Left cardiac atrium (tissue), 4 donors: ENCODE results near the gene RSPH1. TPM values are rescaled to one million over a fixed set of nuclear protein-coding genes. Genes with fewer than 3 reads are reported as not detected.
A peak's percentile ranks its signal among the peaks of the same experiment; 100 is the strongest.

Source experiments
- ATAC-seq, 2 donors: fragments of 200-7000 bp; cut with Tn5 transposase; one replicate each; pipeline ENCODE4 v1.9.1; 2020; ENCODE audit warnings: mild to moderate bottlenecking in 2 of 2, moderate library complexity in 2 of 2
- DNase-seq: peaks from one replicate; pipeline ENCODE4 v3.0.0-alpha.2; 2020
- intact Hi-C, 2 donors: fragments of 100-400 bp; cut with DNase I; formaldehyde crosslinking; loops; one replicate each; pipeline versions ENCODE4 v1.14.1 to v1.15.1; 2022 to 2023
- total RNA-seq, 2 donors: library from RNA; stranded (reverse); fragmentation: NEBNext Ultra II Directional; extraction: Animal tissue kit (Norgen Biotek cat#: 25700); gene quantifications; one replicate each; pipeline ENCODE4 v1.2.1, GENCODE V29; 2021
- donor health status: DM: no; HTN: yes; CAD: no.
- donor health status: DM: no; HTN: yes; CAD: no; lungs with severe emphysema.
- donor health status: DM: yes; HTN: yes; CAD: no.
- donor health status: Dilated cardiomyopathy.

The RSPH1 gene
- total RNA-seq, 2 donors from 2014 or later: not detected

DNA sequence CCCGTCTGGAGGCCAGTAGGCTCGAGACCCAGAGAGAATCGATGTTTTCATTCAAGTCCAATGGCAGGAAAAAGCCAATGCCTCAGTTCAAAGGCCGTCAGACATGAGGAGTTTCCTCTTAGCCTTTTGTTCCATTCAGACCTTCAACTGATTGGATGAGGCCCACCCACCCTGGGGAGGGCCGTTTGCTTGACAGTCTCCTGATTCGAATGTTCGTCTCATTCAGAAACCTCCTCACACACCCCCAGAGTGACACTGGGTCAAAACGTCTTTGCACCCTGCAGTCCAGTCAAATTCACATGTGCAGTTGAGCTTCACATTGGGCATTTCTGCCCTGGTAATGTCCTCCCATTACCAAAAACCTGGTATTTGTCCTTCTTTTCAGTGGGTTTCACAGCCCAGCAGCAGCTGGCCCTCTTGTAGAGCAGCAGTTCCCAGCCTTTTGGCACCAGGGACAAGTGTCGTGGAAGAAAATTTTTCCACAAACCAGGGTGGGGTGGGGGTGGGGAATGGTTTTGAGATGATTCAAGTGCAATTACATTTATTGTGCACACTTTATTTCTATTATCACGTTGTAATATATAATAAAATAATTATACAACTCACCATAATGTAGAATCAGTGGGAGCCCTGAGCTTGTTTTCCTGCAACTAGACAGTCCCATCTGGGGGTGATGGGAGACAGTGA, 40.1 kb downstream of the RSPH1 start:
- ATAC-seq (no peak), DNase-seq (no peak)
- intact Hi-C loops: no loop called here

DNA sequence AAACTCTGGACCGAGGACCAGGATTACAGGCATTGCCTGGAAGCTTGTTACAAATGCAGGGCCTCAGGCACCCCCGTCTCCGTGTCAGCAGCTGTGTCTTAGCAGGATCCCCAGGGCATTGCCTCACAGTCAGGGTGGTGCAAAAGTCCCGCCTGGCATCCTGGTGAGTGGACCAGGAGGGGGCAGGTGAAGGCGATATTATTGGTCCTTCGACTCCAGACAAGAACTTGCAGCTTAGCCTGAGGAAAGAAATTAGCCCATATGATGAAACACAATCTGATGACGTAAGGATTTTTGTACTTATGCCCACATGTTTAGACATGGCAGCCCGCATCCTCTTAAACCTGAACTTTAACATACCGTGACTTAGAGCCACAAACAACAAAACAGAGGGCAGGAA, 40.8 kb downstream of the RSPH1 start:
- ATAC-seq (peak in 1 of 2 donors; percentile 54), DNase-seq (no peak)
- intact Hi-C loops: no loop called here

- intact Hi-C loops: no loop called here
- ATAC-seq: no peak
- no peak for DNase-seq
Observed at GRCh38 chr21:42454786-42455185, 41.2 kb downstream of the RSPH1 start.

GRCh38 chr21:42453986-42454570, 41.9 kb downstream of the RSPH1 start:
- DNase-seq (no peak), ATAC-seq (no peak)
- intact Hi-C loops: no loop called here

DNA sequence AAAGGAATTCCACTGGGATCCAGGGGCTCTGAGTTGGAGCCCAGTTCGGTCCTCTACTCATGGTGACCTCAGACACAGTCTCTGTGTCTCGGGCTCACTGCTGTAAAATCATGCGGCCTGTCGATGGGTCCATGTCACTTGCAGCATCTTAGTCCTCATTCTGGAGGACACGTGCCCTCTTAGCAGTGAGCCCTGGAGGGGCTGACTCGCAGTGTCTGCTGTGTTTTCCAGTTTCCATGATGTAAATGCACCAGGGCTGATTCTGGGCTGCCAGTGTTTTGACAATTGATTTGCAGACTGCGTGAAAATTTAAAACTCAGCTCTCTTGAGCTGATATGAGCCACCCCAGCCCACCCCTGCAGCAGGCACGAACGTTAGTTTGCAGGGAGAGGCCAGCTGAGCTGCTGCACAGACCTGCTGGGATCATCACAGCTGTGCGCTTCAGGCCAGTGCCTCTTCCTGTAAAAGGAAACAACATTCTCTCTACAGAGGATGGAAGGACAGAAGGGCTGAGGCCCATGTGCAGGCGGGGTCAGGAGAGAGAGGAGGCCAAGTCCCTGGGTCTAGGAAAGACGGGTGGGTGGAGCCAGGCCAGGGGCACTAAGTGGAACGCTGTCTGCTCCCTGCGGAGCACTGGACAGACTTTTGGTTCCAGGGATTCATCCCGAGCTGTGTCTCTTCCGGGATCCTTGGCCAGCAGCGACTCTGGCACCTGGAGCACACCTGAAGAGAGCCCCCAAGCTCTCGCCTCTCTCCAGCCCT, 42.6 kb downstream of the RSPH1 start:
- intact Hi-C loops: no loop called here
- DNase-seq: no peak
- no peak for ATAC-seq

GRCh38 chr21:42452401-42453223, 43.4 kb downstream of the RSPH1 start:
- ATAC-seq (no peak), DNase-seq (no peak)
- intact Hi-C loops: no loop called here

GRCh38 chr21:42451941-42452340, 44.1 kb downstream of the RSPH1 start:
- intact Hi-C loops: loop anchor here in 1 of 2 donors (2.0 kb wide), 1 partner anchor 307 kb away; no protein-coding TSS in a partner anchor
- ATAC-seq: no peak
- DNase-seq: no peak

- no peak for ATAC-seq
Observed at GRCh38 chr21:42448686-42449085, 47.3 kb downstream of the RSPH1 start.

GRCh38 chr21:42447732-42448131, 48.3 kb downstream of the RSPH1 start:
- intact Hi-C loops: no loop called here
- no peak for DNase-seq
- ATAC-seq: no peak

More at GRCh38 chr21:42448686-42449085, 47.3 kb downstream of the RSPH1 start:
- no peak for DNase-seq
- intact Hi-C loops: no loop called here

DNA sequence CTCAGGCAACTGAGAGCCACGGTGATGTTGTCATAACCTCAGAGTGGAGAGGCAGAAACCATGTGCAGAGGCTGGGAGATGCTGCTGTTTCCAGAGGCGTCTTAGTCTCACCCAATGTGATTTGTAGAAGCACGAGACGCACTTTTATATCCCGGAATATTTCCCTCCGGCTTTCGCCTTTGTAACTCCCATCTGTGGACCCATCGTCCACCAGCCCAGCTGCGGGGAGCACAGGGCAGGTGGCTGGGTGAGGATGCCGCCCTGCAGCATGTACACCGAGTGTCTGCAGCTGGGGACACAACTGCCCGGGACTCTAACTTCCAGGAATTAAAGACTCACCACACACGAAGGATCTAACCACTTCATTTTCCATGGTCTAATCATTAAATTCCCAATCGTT, 48.8 kb downstream of the RSPH1 start:
- intact Hi-C loops: no loop called here
- DNase-seq (no peak), ATAC-seq (no peak)

DNA sequence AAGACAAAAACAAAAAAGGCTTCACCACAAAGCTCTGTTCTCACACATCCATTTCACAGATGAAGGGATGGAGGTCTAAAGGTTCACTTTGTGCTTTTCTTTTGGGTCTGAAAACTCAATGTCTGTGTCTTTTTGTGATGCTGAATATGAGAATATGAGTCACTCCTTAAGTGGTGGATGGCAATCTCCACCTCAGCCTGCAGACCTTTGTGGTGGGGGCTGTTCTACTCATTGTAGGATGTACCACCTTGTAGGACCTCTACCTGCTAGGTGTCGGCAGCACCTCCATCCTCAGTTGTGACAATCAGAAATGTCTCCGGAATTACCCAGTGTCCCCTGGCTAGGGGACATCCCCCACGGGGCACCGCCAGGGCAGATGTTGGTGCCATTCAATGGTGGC, 49.5 kb downstream of the RSPH1 start:
- intact Hi-C loops: no loop called here
- ATAC-seq (no peak), DNase-seq (no peak)

- DNase-seq (no peak), ATAC-seq (no peak)
- intact Hi-C loops: no loop called here
Observed at GRCh38 chr21:42445311-42445710, 50.7 kb downstream of the RSPH1 start.

- intact Hi-C loops: loop anchor here in 1 of 2 donors (5.0 kb wide), 1 partner anchor 292 kb away; no protein-coding TSS in a partner anchor
Observed at GRCh38 chr21:42444745-42445059, 51.3 kb downstream of the RSPH1 start.

GRCh38 chr21:42443876-42444744, 51.9 kb downstream of the RSPH1 start:
- ATAC-seq (no peak), DNase-seq (no peak)
- intact Hi-C loops: loop anchor here in 1 of 2 donors (5.0 kb wide), 1 partner anchor 292 kb away; no protein-coding TSS in a partner anchor

More at GRCh38 chr21:42444745-42445059, 51.3 kb downstream of the RSPH1 start:
- ATAC-seq: no peak
- DNase-seq: no peak

DNA sequence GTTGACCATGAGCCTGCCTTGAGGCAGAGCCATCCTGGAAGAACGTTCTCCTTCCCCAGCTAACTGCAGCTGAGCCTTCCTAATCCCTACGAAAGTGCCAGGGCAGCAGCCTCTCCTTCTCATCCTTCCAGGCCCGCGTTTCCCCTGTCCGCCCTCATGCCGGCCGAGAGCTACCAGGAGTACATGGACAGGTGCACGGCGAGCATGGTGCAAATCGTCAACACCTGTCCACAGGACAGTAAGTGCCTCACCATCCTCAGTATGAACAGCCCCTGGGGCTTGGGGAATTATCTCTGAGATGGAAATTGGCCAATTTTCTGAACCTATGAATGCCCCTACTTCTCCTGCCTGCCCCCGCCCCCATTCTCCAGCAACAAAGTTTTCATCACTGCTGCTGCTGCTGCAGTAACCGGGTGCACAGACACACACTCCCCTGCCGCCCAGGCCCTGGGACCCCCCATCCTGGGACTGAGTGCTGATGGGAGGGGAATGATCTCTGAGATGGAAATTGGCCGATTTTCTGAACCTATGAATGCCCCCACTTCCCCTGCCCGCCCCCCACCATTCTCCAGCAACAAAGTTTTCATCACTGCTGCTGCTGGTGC, 52.7 kb downstream of the RSPH1 start:
- intact Hi-C loops: loop anchor here in 1 of 2 donors (5.0 kb wide), 1 partner anchor 291 kb away; no protein-coding TSS in a partner anchor
- no peak for ATAC-seq
- DNase-seq: no peak

GRCh38 chr21:42441963-42442362, 54.1 kb downstream of the RSPH1 start:
- intact Hi-C loops: loop anchor here in 1 of 2 donors (5.0 kb wide), 1 partner anchor 290 kb away; no protein-coding TSS in a partner anchor
- no peak for ATAC-seq
- no peak for DNase-seq

DNA sequence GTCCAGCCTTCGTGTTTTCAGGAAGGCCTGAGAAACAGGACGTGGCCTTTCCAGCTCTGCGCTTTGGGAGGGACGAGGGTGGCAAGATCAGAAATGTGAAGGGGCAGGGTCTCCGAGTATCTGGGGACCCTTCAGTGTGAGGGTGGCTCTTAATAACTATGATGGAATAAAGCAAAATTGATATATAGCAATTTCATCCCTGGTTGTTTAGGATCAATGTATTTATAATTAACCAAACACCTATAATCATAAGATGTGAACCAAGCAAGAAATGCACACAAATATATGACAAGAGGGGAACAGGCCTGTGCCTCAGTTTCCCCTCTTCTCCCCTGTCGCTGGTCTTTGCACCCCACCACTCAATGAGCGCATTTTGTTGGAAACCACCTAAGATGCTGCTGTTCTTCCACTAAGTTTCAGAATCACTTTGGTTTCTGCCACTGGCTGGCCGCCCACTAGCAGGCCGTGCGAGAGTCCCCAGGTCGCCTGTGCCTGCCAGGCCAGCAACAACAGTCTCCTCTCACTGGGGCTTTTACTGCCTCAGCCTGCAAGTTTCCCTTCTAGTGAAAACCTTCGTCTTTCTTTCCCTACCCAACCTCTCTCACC, 55.7 kb downstream of the RSPH1 start:
- no peak for DNase-seq
- no peak for ATAC-seq
- intact Hi-C loops: loop anchor here in 1 of 2 donors (5.0 kb wide), 1 partner anchor 288 kb away; no protein-coding TSS in a partner anchor
